Mucosa of descending colon (tissue), 3 donors: ENCODE measurements around the gene GNAI1. TPM values are rescaled to one million over a fixed set of nuclear protein-coding genes. Genes with fewer than 3 reads are reported as not detected.
A peak's percentile ranks its signal among the peaks of the same experiment; 100 is the strongest.

ENCODE experiments used
- ATAC-seq: fragments of 200-7000 bp; cut with Tn5 transposase; one replicate; pipeline ENCODE4 v1.9.1; 2020; ENCODE audit warnings: mild to moderate bottlenecking, moderate library complexity
- DNase-seq, 3 donors: peaks; one replicate each; pipeline ENCODE4 v3.0.0-alpha.2; 2020
- H3K36me3 ChIP-seq: fragments of 200-600 bp; one replicate; pipeline ENCODE4 v1.8.0; 2021; ENCODE audit warnings: low read depth, mild to moderate bottlenecking
- H3K4me1 ChIP-seq: fragments of 200-600 bp; one replicate; pipeline ENCODE4 v1.8.0; 2021; ENCODE audit warnings: low read depth, mild to moderate bottlenecking
- H3K4me3 ChIP-seq: fragments of 200-600 bp; one replicate; pipeline ENCODE4 v1.8.0; 2021; ENCODE audit warnings: mild to moderate bottlenecking
- H3K9me3 ChIP-seq: fragments of 200-600 bp; one replicate; pipeline ENCODE4 v1.8.0; 2021; ENCODE audit warnings: mild to moderate bottlenecking
- CTCF ChIP-seq: fragments of 200-600 bp; IDR thresholded peaks from one replicate; pipeline ENCODE4 v1.8.0; 2022; ENCODE audit warnings: antibody characterized with exemption, mild to moderate bottlenecking
- intact Hi-C, 2 donors: fragments of 100-400 bp; cut with DNase I in 1 of 2; cut with micrococcal nuclease in 1 of 2; formaldehyde crosslinking; loops; one replicate each; pipeline versions ENCODE4 v1.11.0 to v1.11.1; 2022; cut with DNase I, micrococcal nuclease
- long read RNA-seq, 2 donors: library from polyadenylated mRNA; unstranded; transcript quantifications; one replicate each; pipeline ENCODE4 v2.0.0, GENCODE V29; 2019 to 2021
- total RNA-seq, 3 donors: library from RNA; stranded (reverse); fragmentation: NEBNext Ultra II Directional in 2 of 3; extraction: Animal tissue kit (Norgen Biotek cat#: 25700) in 2 of 3; gene quantifications; one replicate each; pipeline versions ENCODE4 v1.2.1 to v1.2.4, GENCODE V29; 2021 to 2023
- donor health status: DM: no; HTN: no; CAD: no; lungs with moderate emphysema.
- donor health status: DM: no; HTN: no; CAD: no.
- donor health status: DM: no; HTN: yes; CAD: no.

The GNAI1 gene
- total RNA-seq, result 10 to 100 TPM; 18.1 to 59.3 (median 23.1) TPM
- long read RNA-seq, donor 1, full-length matches to known transcripts, result 53 of 55 reads
- long read RNA-seq, donor 1, partial matches to known transcripts, result 1 of 55 reads
- long read RNA-seq, donor 1, other reads (novel, unspliced or antisense), result 1 of 55 reads
- long read RNA-seq, donor 2, full-length matches to known transcripts, result 6 of 8 reads
- long read RNA-seq, donor 2, partial matches to known transcripts, result 1 of 8 reads
- long read RNA-seq, donor 2, other reads (novel, unspliced or antisense), result 1 of 8 reads

- H3K36me3 ChIP-seq, result no peaks in the 10 kb centered on the region
- peak; percentile 79 for ATAC-seq
Measured at GRCh38 chr7:80134536-80135308, at the start of gene GNAI1. Gene GNAI1, plus strand, starts transcription at chr7:80134831. Its CDS starts 330 bp downstream, at chr7:80135161.

GRCh38 chr7:80087051-80087770 lies 47.4 kb upstream of the GNAI1 start:
- TF ChIP-seq CTCF, result no peak
- ATAC-seq (no peak), DNase-seq (no peak)
- Histone ChIP-seq H3K4me3 (no peak overlapping the region), H3K36me3 (no peaks in the 10 kb centered on the region), H3K4me1 (no peaks in the 10 kb centered on the region), H3K9me3 (no peaks in the 10 kb centered on the region)
- intact Hi-C loops, result no loop called here

More at GRCh38 chr7:80134536-80135308, at the start of gene GNAI1:
- H3K9me3 ChIP-seq, result no peaks in the 10 kb centered on the region
- intact Hi-C loops, result no loop called here
- H3K4me1 ChIP-seq, result peaks cover 13% of the 10 kb centered on the region
- DNase-seq, result peak; percentile 67 to 80 (median 73)
- TF ChIP-seq CTCF, result peak; percentile 9
- H3K4me3 ChIP-seq, result peak within 1 kb of the TSS; percentile 84

GRCh38 chr7:80087771-80088170 lies 46.9 kb upstream of the GNAI1 start:
- H3K9me3 ChIP-seq, result no peaks in the 10 kb centered on the region
- TF ChIP-seq CTCF, result no peak
- no peak overlapping the region for H3K4me3 ChIP-seq
- no peak for DNase-seq
- no peak for ATAC-seq
- intact Hi-C loops, result no loop called here
- no peaks in the 10 kb centered on the region for H3K36me3 ChIP-seq
- H3K4me1 ChIP-seq, result no peaks in the 10 kb centered on the region

- intact Hi-C loops, result no loop called here
- ATAC-seq (no peak), DNase-seq (no peak)
- TF ChIP-seq CTCF, result no peak
- H3K4me1 ChIP-seq, result no peaks in the 10 kb centered on the region
- H3K9me3 ChIP-seq, result no peaks in the 10 kb centered on the region
- H3K36me3 ChIP-seq, result no peaks in the 10 kb centered on the region
- no peak overlapping the region for H3K4me3 ChIP-seq
Measured at GRCh38 chr7:80088705-80089104, 45.9 kb upstream of the GNAI1 start.

GRCh38 chr7:80089366-80089765 lies 45.3 kb upstream of the GNAI1 start:
- Histone ChIP-seq H3K4me3 (no peak overlapping the region), H3K36me3 (no peaks in the 10 kb centered on the region), H3K9me3 (no peaks in the 10 kb centered on the region), H3K4me1 (no peaks in the 10 kb centered on the region)
- intact Hi-C loops, result no loop called here
- DNase-seq, result no peak
- ATAC-seq, result no peak
- no peak for TF ChIP-seq CTCF
